HG02852 (cell line): Measurements from ENCODE around the gene FGF22.

Source experiments
- ATAC-seq: cut with Tn5 transposase; IDR thresholded peaks from one replicate; pipeline ENCODE4 v1.9.1; 2021; ENCODE audit warnings: mild to moderate bottlenecking, moderate library complexity; ENCODE audit not compliant: unreplicated experiment

The FGF22 gene

DNA sequence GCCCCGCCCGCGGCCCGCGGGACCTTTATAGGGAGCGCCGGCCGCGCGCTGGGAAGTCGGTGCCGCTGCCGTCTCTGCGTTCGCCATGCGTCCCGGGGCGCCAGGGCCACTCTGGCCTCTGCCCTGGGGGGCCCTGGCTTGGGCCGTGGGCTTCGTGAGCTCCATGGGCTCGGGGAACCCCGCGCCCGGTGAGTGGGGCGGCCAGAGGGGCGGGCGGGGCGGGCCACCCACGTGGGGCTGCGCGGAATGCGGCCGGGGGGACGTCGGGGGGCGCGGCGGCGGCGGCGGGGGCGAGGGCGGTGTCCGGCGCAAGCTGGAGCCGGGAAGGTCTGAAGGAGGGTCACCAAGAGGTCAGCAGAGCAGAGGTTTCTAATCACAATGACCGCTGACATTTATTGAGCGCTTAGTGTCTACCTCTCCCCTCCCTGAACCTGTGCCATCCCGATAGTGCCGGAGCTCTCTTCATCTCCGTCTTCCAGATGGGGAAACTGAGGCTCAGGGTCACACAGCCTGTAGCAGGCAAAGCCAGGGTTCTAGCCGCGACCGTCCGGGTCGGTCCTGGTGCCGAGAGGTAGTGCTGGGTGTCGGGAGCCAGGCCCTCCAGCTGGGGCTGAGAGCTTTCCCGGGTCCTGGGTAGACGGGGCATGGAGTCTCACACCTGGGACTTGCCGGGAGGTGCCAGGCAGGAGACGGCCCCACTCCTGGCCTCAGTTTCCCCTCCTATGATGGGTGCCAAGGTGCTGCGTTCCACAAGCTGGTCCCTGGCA is 36.8 kb downstream of the FGF22 start, which contains the start of gene FSTL3:
TSS of gene FSTL3 (plus strand) at position 54 of the 767 bp plus-strand sequence. CDS start at position 86, 32 bp downstream.
- no peak for ATAC-seq

DNA sequence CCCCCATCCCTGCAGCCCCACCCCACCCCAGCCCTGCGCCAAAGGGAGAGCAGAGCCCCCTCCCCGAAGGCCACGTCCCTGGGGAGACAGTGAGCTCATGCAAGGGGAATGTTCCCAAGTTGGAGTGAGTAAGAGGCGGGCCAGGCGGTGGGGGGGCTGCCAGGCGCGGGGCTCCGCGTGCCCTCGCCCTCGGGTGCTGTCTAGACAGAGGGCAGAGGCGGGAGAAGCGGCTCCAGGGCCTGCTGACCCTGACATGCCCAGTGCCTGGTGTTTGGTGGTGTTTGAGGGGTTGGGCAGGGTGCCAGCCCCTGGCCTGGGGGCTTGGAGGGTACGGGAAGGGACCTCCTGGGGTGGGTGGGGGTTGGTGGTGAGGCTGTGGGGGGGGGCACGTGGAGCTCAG is 37.5 kb downstream of the FGF22 start:
- no peak for ATAC-seq

DNA sequence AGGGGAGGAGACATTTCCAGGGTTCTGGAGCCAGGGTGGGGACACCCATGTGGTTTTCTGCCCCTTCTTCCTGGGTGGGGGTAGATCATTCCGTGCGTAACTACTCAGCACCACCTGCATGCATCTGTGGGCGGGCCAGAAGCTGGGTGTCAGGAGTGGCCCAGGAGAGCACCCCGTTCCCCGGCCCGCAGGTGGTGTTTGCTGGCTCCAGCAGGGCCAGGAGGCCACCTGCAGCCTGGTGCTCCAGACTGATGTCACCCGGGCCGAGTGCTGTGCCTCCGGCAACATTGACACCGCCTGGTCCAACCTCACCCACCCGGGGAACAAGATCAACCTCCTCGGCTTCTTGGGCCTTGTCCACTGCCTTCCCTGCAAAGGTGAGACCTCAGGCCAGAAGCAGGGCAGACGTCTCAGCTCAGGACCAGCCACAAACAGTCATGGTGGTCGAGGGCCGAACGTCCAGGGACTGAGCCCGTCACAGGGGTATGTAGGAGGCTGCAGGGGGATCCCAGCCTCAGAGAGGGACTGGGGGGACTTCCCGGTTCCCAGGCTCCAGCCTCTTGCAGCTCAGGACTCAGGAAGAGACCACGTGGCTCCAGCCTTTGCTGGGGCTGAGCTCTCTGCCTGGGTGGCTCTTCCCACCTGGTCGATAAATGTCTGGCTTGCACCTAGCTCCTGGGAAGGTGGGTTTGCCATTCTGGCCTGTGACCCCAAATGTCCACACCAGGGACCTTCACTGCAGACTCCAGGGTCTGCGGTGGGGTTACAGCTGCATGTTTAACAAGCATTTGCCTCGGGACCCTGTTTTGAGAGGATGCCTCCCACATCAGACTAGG is 38.1 kb downstream of the FGF22 start:
- no peak for ATAC-seq

DNA sequence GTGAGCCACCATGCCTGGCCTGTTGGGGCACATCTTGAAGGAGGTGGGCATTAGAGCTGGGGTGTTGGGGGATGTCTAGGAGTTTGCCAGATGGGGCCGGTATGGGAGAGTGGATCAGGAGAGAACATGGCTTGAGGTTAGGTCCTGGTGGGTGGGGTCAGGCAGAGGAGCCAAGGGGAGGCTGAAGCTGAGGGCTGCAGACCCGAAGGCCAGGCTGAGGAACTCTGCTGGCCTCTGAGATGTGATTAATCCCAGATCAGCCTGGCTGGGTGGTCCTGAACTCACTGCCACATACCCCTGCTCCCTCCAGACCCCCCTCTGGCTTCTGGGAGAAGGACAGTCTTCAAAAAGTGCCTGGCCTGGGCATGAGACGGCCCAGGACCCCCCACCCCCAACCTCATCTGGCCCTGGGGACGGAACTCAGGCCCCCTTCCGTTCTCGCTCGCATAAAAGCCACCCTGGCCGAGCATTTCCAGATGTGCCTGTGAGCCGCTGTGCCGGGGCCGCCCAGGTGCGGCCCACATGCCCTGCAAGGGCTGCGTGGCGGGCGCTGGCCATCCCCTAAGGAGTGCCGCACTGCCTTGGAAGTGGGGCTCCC is 39.2 kb downstream of the FGF22 start:
- ATAC-seq: no peak

DNA sequence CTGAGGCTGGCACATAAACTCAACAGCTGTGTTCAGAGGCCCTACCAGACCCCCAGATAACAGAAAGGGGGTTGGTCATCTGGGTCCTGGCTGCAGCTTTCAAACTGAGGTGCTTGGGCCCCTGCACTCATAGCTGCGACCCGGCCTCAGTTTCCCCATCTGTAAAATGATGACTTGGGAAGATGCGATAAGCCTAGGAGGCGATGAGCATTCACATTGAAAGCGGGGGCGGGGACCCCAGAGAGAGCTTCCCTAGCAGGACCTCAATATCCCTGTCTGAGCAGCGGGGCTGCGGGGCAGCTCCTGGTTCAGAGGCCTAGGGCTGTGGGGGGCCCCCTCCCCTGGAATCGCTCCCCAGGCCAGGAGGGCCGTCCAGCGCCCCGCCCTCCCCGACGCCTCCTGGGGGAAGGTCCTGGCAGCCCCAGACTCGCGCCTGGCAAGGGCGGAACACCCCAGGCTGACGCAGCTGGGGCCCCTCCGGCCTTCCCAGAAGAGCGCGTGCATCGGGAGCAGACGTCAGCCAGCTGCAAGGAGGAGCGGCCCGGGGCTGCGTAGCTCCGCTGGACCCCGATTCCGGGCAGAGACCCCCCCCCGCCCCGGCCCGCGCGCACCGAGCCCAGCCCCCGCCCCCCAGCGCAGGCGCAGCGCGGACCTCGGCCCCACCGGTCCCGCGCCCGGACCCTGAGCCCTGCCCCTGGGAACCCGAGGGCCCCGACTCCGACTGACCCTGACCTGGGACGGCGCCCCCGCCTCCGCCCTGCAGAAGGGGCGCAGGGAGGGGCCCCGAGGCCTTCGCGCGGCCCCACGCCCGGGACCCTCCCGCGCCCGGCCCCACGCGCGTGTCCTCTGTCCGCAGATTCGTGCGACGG is 40.0 kb downstream of the FGF22 start:
- ATAC-seq: peak; percentile 11

DNA sequence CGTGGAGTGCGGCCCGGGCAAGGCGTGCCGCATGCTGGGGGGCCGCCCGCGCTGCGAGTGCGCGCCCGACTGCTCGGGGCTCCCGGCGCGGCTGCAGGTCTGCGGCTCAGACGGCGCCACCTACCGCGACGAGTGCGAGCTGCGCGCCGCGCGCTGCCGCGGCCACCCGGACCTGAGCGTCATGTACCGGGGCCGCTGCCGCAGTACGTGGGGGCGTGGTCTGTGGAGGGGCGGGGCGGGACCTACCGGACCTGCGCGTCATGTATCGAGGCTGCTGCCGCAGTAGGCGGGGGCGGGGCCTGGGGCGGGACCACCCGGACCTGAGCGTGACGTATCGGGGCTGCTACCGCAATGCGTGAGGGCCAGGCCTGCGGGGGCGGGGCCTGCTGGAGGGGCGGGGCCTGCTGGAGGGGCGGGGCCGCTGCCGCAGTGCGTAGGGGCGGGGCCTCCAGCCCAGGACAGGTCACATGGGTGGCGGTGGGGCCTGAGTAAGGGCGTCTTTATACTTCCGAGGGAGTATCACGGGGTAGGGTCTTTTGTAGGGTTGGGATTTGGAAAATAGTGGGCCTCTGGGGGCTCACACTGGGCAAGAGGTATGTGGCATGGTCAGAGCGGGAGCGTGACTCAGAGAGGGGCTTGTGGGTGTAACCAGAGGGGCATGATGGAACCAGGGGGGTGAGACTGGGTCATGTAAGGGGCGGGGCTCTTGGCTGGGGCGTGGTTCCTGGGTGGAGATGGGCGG is 40.8 kb downstream of the FGF22 start:
- ATAC-seq: peak; percentile 72

DNA sequence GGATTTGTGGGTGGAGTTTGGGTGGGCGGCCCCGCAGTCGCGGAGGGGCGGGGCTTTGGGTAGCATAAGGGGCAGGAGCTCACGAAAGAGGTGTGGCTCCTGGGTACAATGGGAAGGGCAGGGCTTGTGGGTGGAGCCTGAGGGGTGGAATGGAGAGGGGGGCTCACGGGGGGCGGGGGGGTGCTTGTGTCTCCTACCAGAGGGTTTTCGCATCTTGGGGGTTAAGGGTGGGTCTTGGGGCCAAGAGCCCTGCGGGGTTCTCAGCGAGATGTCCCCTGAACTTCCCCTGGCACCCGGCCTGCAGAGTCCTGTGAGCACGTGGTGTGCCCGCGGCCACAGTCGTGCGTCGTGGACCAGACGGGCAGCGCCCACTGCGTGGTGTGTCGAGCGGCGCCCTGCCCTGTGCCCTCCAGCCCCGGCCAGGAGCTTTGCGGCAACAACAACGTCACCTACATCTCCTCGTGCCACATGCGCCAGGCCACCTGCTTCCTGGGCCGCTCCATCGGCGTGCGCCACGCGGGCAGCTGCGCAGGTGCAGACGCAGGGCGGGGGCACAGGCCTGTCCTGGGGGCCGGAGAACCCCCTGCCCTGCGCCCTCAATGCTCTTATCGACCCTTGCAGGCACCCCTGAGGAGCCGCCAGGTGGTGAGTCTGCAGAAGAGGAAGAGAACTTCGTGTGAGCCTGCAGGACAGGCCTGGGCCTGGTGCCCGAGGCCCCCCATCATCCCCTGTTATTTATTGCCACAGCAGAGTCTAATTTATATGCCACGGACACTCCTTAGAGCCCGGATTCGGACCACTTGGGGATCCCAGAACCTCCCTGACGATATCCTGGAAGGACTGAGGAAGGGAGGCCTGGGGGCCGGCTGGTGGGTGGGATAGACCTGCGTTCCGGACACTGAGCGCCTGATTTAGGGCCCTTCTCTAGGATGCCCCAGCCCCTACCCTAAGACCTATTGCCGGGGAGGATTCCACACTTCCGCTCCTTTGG is 41.6 kb downstream of the FGF22 start:
- ATAC-seq: no peak

DNA sequence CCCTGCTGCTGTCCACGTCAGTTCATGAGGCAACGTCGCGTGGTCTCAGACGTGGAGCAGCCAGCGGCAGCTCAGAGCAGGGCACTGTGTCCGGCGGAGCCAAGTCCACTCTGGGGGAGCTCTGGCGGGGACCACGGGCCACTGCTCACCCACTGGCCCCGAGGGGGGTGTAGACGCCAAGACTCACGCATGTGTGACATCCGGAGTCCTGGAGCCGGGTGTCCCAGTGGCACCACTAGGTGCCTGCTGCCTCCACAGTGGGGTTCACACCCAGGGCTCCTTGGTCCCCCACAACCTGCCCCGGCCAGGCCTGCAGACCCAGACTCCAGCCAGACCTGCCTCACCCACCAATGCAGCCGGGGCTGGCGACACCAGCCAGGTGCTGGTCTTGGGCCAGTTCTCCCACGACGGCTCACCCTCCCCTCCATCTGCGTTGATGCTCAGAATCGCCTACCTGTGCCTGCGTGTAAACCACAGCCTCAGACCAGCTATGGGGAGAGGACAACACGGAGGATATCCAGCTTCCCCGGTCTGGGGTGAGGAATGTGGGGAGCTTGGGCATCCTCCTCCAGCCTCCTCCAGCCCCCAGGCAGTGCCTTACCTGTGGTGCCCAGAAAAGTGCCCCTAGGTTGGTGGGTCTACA is 43.1 kb downstream of the FGF22 start:
- no peak for ATAC-seq

DNA sequence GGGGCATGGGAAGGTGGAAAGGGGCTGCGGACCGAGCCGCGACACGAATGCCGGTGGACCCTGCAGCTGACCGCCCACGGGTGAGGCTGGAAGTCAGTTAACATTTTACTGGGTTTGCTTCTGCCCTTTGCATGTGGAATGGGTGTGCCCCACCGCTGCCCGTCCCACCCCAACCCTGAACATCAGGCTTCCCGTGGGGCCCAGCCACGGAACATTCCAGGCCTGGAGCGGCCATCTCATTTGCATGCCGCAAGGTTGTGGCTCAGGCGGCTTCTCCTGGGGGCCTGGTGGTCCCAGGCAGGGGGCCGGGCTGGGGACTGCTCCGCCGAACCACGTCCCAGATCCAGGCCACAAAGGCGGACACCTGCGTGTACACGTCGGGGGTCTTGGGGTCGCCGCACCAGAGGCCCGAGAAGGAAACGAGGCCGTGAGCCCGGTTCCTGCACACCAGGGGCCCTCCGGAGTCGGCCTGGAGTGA is 45.8 kb downstream of the FGF22 start:
- ATAC-seq: no peak

DNA sequence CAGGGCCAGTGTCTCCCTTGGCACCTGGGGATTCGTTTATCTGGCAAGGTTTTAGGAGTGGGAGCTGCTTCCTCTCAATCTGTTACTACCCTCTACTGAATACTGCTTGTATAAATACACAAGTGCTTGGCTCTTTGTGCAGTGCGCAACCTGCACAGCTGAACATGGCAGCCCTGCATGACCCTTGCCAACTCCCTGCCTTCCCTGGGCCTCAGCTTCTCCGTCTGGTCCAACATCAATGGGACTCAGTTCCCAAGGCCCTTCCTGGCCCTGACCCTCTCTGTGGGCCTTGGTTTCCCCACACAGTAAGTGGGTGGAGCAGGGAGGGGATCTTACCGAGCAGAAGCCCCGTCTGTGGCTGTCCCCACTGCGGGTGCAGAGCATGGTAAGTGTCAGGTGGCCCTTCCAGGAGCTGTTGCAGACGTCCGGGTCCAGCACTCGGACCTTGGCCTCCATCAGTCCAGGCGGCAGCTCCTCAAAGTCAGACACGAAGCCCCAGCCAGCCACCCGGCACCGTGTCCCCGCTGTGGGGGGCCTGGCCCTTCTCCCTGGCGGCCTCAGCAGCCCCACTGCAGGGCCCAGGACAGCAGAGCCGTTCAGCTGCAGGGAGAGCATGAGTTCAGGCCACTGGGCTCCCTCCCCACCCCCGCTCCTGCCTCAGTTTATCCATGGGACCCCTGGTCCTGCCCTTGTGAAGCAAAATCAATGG is 47.1 kb downstream of the FGF22 start:
- no peak for ATAC-seq

DNA sequence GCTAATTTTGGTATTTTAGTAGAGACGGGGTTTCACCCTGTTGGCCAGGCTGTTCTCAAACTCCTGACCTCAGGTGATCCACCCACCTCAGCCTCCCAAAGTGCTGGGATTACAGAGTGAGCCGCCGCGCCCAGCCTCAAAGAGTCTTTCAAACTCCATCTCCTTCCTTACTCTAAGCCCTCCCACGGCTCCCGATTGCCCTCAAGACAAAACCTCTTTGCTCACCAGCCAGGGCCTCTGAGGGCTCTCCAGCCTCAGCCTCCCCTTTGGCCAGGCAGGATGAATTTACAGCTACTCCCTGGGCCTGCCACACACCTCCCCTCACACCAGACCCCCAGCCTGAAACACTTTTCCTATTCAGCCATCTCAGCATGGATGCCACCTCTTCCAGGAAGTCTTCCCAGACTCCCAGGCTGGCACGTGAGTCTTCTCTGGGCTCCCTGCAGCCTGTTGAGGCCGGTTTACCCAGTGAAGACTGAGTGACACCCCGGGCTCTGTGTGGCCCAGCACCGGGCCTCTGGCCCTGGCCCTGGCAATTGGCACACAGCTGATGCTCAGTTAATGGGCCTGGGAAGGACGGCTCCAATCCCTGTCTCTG is 48.0 kb downstream of the FGF22 start:
- ATAC-seq: no peak

DNA sequence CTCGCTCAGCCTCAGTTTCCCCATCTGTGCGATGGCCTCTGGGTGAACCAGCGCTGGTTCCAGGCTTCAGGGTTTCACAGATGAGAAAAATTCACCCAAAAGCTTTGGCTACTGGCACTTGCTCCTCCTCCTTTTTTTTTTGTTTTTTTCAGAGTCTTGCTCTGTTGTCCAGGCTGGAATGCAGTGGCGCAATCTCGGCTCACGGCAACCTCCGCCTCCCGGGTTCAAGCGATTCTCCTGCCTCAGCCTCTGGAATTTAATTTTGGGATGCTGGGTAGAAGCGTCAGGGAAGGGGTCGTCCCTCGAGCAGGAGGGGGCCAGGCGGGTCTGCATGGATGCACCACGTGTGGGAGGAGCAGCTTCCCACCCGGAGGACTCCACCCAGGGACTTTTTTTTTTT is 48.5 kb downstream of the FGF22 start:
- no peak for ATAC-seq

DNA sequence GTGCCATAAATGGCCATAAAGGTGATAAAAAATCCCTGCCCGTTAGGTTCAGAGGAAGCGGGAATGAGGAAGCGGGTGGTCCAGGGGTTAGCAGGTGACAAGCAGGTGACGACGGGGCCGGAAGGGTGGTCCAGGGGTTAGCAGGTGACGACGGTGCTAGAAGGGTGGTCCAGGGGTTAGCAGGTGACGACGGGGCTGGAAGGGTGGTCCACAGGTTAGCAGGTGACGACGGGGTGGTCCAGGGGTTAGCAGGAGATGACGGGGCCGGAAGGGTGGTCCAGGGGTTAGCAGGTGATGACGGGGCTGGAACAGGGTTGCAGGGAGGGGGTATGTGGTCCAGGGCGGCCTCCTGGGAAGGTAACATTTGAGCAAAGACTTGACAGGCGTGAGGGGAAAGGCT is 49.3 kb downstream of the FGF22 start:
- no peak for ATAC-seq

DNA sequence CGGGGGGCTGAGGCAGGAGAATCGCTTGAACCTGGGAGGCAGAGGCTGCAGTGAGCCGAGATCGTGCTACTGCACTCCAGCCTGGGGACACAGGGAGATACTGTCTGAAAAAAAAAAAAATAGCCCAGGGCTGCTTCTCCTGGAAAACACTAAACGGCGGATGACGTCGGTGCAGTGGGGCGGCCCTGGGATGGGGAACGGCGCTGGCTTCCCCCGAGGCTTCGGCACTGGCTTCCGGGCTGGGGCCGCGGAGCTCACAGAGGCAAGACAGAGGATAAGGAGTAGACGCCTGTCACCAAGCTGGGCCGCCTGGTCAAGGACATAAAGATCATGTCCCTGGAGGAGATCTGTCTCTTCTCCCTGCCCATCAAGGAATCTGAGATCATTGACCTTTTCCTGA is 50.5 kb downstream of the FGF22 start:
- no peak for ATAC-seq
